AG04450 (cell line): Measurements from ENCODE around the gene SMCO4. TPM values are rescaled to one million over a fixed set of nuclear protein-coding genes. Genes with fewer than 3 reads are reported as not detected.

Experiments used
- CTCF ChIA-PET: fragments of 300-600, 350-600 bp; formaldehyde crosslinking; extraction: SDS; loops from one replicate; lab custom pipeline; 2022; ENCODE audit warnings: antibody characterized with exemption, inconsistent platforms; lab: Charles Lee
- POLR2A ChIA-PET: fragments of 350-600 bp; formaldehyde crosslinking; extraction: SDS; loops from one replicate; lab custom pipeline; 2021; ENCODE audit warnings: antibody characterized with exemption, inconsistent platforms; lab: Yijun Ruan, JAX
- DNase-seq: peaks from one replicate; pipeline ENCODE4 v3.0.0-alpha.2; 2011; ENCODE audit warnings: low read depth, low spot score
- H3K27ac ChIP-seq: one replicate; pipeline ENCODE4 v1.5.1; 2012; ENCODE audit warnings: low read depth, low read length, control low read depth
- H3K27me3 ChIP-seq: one replicate; pipeline ENCODE4 v1.6.0; 2012; ENCODE audit warnings: low read length; ENCODE audit not compliant: control insufficient read depth, insufficient read depth
- H3K4me3 ChIP-seq: 2 replicates; pipeline ENCODE4 v1.5.1; 2011; ENCODE audit warnings: mild to moderate bottlenecking, low read depth, low read length, control low read depth
- H3K9me3 ChIP-seq: 2 replicates; pipeline ENCODE4 v1.5.1; 2012; ENCODE audit warnings: low read length; ENCODE audit not compliant: control insufficient read depth, insufficient read depth
- polyA plus RNA-seq: library from polyadenylated mRNA; depleted of rRNA; stranded (reverse); fragments of >200 nt; gene quantifications from 2 replicates; pipeline ENCODE4 v1.2.3, GENCODE V29; 2011
- TF ChIP-seq, protein P1 (sequence below): IDR thresholded peaks from 2 replicates; pipeline ENCODE4 v1.5.1; 2011; ENCODE audit warnings: low read depth, low read length, control low read depth, inconsistent platforms

SMCO4 gene
- polyA plus RNA-seq, 1 experiment: 8.6 TPM

DNA sequence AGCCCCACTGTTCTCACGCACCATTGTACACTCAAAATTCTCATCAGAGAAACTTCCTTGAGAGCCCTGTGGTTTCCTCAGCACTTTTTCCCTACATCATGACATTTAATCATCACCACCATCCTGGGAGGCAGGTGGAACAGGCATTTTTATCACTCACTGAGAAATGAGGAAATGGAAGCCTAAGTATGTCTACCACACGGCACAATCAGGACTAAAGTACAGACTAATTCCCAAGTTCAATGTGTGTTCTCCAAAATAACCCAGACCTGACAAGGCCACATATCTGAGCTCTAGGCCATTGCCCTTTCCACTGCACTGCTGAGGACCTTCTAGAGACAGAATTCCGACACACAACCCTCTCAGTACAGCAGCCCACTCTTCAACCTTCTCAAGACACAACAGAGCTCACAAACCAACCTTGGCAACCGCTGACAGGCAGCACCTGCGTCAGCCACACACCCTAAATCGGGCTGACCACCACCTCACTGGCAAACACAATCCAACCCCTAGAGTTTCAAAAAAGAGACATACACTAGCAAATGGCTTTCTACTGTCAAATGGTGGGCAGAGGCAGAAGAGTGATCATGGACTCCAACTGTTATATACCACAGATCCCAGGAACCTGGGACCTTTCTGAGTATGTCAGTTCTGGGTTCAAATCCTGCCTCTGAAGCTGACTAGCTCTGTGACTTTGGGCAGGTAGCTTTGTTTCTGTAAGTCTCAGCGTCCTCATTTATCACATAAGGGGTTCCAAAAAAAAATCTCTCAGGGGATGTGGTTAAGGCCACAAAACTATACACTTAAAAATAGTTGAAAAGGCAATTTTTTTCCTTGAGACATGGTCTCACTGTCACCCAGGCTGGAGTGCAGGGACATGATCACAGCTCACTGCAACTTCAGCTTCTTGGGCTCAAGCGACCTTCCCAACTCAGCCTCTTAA, 16.3 kb downstream of the SMCO4 start:
- POLR2A ChIA-PET: no interaction called here
- Histone ChIP-seq H3K4me3 (no peak overlapping the region), H3K9me3 (no peaks in the 10 kb centered on the region), H3K27ac (no peak overlapping the region), H3K27me3 (no peaks in the 10 kb centered on the region)
- no peak for DNase-seq
- CTCF ChIA-PET: interaction anchor here (0.8 kb wide), 1 partner anchor 292 kb away, joined by 3 read pairs; no protein-coding TSS in a partner anchor
- TF ChIP-seq, protein P1, sequence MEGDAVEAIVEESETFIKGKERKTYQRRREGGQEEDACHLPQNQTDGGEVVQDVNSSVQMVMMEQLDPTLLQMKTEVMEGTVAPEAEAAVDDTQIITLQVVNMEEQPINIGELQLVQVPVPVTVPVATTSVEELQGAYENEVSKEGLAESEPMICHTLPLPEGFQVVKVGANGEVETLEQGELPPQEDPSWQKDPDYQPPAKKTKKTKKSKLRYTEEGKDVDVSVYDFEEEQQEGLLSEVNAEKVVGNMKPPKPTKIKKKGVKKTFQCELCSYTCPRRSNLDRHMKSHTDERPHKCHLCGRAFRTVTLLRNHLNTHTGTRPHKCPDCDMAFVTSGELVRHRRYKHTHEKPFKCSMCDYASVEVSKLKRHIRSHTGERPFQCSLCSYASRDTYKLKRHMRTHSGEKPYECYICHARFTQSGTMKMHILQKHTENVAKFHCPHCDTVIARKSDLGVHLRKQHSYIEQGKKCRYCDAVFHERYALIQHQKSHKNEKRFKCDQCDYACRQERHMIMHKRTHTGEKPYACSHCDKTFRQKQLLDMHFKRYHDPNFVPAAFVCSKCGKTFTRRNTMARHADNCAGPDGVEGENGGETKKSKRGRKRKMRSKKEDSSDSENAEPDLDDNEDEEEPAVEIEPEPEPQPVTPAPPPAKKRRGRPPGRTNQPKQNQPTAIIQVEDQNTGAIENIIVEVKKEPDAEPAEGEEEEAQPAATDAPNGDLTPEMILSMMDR: no peak

DNA sequence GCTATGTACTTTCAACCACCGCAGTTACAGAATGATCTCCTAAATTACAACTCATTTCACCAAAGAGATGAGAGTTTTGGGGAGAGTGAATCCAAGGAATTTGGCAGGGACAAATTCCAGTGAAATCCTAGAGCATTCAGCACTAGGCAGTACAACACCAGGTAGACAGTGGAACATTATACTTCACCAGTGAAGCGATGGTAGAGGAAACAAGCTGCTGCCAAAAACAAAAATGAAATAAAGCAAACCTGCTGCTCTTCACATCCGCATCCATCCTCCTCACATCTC, 16.9 kb downstream of the SMCO4 start:
- DNase-seq: no peak
- Histone ChIP-seq H3K27ac (no peak overlapping the region), H3K27me3 (no peaks in the 10 kb centered on the region), H3K4me3 (no peak overlapping the region), H3K9me3 (no peaks in the 10 kb centered on the region)
- TF ChIP-seq, protein P1: no peak
- ChIA-PET POLR2A (no interaction called here), CTCF (no interaction called here)

DNA sequence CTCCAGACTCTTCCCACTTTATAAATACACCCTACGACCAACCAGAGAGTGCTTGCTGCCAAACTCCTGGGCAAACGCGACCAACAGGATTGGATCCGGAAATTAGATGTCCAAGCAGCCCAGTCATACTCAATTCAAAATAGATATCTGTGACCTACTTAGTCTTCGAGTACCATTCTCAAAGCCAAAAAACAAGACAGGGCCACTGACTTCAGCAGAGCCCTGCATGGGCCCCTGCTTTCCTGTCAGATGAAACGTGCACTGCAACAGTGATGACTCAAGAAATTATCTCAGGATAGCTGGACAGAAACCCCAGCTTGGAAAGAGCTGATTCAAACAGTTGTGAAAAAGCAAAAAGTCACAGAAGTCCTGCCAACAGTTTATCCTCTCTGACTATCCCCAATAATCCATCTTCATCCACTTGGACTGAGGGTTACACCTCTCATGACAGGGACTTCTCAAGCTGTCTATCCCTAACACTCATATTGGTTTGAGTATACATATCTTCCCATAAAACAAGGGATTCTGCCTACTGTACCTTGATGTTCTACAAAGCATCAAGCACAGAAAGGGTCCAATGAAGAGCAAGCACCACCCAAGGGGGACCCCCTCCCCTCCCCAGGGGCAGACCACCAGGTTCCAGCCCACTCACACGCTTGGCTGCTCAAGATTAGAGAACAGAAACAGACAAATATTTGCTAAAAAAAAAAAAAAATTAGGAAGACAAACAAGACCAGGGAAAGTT, 17.4 kb downstream of the SMCO4 start:
- H3K4me3 ChIP-seq: no peak overlapping the region
- H3K9me3 ChIP-seq: no peaks in the 10 kb centered on the region
- H3K27ac ChIP-seq: no peak overlapping the region
- TF ChIP-seq, protein P1: no peak
- no peaks in the 10 kb centered on the region for H3K27me3 ChIP-seq
- ChIA-PET POLR2A (no interaction called here), CTCF (no interaction called here)
- DNase-seq: no peak

DNA sequence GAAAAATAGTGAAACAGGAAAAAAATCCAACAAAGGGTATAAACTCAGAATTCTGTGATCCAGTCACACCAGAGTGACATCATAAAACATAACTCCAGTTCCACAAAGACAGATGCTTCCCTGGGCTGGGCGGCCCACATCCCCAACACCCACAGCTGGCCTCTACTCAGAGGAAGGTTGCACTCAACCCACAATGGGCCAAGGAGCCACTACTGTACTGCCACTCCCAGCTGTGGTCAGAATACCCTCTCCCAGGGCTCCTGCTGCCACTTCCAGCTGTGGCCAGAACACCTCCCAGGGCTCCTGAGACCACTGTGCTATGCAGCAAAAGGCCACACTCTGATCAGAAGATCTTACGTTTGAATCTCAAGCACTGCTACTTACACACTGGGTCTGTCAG, 18.3 kb downstream of the SMCO4 start:
- H3K9me3 ChIP-seq: no peaks in the 10 kb centered on the region
- CTCF ChIA-PET: interaction anchor here (0.5 kb wide), 1 partner anchor 768 kb away, joined by 12 read pairs; no protein-coding TSS in a partner anchor
- TF ChIP-seq, protein P1: no peak
- no peak for DNase-seq
- no peak overlapping the region for H3K27ac ChIP-seq
- no peaks in the 10 kb centered on the region for H3K27me3 ChIP-seq
- POLR2A ChIA-PET: no interaction called here
- no peak overlapping the region for H3K4me3 ChIP-seq

DNA sequence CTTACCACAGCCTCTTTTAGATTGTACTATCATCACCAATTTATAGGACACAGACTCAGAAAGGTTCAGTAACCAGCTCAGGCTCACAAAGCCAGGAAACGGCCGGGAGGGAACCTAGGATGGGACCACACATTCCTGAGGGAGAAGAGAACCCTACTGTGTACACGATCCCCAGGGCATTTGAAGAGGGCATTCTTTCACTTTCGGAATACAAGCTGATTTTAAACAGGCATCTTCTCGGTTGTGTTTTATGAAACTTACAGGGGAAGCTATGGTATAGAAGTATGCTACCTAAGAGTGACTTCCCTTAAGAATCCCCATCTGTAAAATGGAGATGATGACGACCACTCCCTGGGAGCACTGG, 19.0 kb downstream of the SMCO4 start:
- no peak overlapping the region for H3K4me3 ChIP-seq
- no peak for DNase-seq
- TF ChIP-seq, protein P1: no peak
- H3K27ac ChIP-seq: no peak overlapping the region
- no peaks in the 10 kb centered on the region for H3K27me3 ChIP-seq
- no peaks in the 10 kb centered on the region for H3K9me3 ChIP-seq
- ChIA-PET POLR2A (no interaction called here), CTCF (no interaction called here)
